DMS53 treated with DMSO at 0.1 percent for 48 hours (cell line): ENCODE results near the gene THSD4.

Experiments used
- DNase-seq: peaks from one replicate; lab custom pipeline; 2025; ENCODE audit not compliant: unreplicated experiment; lab: John Stamatoyannopoulos, UW

THSD4 gene

DNA sequence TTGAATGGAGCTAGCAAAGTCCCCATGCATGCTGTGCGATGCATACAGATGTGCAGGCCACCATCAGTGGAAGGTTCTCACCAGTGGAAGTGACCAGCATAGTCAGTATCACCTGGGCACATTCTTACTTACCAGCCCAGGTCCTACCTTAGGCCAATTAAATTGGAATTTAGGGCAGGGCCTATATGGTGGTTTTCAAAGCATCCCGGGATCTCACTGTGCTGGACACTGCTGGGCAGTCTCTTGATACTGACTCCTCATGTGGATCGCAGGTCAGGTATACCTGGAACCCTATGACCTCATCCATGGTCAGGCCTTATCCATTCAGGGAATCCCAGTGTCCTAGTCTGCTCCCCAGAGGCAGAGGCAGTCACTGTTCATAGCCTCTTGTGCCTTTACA lies 358.5 kb downstream of the THSD4 start:
- no peak for DNase-seq

DNA sequence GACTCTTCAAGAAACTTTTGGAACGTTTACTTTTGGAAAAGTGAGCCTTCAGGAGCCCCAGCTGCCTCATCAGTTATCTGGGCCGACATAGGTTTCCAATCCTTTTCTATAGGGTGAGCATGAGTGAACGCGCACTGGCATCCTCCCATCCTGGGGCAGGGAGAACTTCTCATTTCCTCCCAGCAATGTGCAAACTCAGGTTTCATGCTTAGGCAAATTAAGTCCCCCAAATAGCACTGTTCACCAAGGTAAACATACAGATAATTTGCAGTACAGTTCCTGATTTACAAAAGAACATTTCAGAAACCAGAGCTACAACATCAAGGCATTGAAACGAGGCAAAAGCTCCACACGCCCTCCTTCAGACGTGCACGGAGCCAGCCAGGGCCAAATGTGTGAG lies 361.6 kb downstream of the THSD4 start:
- DNase-seq = no peak

DNA sequence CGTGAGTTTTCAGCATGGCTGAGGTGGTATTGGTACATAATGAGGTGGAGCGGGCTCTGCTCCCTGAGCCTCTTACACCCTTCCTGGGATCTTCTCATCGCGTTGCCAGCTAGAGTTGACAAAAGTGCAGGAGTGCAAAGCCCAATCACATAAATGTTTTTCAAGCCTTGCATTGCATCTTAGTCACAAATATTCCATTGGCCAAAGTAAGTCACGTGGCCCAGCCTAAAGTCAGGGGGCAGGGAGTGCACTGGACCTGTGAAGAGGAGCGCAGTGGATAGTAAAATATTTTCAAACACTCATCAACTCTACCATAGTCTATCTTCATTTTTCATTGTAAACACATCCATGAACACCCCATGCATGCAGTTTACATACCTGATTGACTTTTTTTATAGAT lies 365.3 kb downstream of the THSD4 start:
- no peak for DNase-seq

DNA sequence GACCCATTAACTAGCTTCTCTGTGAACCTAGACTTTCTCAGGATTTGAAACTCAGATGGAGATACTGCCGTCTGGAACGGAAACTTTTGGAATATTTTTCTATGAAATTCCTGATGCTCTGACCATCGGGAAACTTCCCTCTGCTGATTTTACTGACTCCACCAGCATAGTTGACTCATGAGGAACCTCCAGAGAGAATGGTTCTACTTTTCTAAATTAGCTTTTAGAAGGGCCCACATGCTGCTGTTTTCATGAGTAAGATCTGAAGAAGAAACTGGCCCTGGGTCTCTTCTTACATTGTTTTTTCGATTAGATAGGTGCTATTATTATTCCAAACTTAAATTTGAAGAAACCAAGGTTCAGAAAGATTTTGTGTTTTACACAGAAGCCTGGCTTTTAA lies 368.8 kb downstream of the THSD4 start:
- no peak for DNase-seq

DNA sequence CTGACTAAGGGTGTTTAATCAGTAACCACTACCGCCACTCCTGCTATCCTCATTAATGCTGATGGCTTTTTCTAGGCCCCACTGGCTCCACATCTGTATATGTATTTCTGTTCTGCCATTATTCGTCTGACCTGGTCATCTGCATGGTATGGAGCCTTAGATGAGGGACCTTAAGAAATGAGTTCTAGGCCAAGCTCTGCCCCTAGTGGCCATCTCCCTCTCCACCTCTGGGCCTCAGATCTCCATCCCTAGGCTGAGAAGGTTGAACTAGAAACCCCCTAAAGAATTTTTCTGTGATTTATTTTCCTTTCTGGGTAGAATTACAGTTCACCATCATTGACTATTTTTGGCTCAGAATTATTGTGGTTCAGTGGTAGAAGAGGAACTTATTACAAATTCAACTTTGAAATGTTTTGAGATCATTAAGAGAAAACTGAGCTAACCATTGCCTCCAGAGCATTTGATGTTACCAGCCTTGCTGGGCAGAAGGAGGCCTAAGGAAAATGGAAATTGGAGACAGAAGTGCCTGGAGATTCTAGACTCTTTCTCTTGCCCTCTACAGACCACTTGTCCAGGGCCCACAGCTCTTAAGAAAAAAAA lies 369.9 kb downstream of the THSD4 start:
- no peak for DNase-seq

DNA sequence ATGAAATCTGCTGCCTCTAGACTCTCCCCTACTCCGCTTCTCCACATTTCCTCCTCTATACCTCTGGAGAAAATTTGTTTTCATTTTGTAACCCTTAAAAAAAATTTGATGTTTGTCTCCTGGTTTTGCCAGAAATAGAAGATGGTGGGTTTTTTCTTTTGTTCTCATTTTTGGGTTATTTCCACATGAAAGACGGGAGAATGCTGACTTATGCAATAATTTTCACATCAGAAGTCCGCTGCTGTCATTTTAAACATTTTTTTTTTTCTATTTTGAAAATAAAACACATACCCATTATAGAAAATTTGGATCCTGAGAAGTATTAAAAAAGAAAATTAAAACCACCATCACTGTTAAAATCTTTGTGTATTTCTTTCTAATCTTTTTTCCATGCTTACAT lies 374.3 kb downstream of the THSD4 start:
- DNase-seq = no peak

DNA sequence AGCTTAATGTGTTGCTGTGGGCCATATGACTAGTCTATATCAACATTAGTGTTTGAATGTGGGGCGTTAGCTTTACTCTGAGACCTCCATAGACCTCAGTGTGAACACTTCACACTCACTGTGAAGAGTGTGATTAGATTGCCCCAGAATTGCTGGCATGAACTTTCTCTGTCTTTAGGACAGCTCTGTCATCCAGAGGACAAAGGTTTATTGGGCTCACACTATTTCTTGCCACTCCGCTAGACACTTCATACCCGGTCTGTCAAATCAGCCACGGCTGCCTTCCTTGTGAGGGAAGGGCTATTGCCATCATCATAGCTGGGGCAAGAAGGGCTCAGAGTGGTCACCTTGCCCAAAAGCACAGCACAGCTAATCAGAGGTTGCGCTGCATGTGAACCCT lies 378.3 kb downstream of the THSD4 start:
- no peak for DNase-seq

DNA sequence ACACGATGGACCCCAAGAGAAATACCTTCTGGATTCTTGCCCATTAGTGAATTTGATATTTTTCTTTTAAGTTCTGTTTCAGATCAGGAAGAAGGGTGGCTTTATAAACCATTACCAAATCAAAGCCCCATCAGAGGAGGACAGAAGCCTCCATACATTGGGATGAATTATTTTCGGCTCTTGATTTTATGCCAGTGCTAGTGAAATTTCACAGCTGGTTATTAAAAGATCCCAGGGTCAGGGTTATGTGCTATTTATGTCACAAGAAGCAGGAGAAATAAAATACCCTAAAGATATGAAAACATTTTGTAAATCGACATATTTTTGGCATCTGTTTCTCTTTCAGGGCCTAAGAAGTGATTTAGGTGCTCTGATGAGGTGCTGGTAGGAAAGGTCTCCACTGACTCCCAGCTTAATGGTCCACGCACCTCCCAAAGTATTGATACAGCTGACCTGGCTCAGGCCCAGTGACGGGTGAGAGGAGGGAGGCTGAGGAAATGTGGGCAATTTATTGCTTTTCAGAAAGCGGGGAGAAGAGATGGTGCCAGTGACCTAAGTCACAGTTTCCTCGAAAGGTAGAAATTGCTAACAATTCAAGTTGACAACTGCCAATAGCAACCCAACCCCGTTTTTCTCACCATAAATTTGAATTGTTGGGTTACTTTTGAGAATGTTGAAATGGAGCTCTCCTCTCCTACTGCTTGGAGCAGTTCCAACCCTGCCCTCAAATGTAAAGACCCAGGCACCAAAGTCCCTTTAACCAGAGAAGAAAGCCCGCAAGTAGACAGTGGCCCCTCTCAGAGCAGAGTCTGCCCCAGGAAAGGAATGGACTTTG lies 379.5 kb downstream of the THSD4 start:
- DNase-seq = no peak

DNA sequence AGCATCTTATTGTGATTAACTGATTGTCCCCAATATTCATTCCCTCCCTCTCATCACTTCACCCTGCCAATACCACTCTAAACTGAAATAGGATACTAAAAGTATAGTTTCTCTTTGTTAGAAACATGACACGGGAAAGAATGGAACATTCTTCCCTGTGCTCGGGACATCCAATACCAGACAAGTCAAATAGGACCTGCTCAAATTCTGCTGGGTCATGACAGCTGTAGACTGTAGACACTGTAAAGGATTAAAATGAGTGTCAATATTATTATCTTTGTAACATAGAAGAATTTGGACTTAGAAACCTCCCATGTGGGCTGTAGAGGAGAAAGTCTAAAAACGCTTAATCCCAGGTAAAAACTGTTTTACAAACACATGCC lies 380.1 kb downstream of the THSD4 start:
- DNase-seq = no peak

DNA sequence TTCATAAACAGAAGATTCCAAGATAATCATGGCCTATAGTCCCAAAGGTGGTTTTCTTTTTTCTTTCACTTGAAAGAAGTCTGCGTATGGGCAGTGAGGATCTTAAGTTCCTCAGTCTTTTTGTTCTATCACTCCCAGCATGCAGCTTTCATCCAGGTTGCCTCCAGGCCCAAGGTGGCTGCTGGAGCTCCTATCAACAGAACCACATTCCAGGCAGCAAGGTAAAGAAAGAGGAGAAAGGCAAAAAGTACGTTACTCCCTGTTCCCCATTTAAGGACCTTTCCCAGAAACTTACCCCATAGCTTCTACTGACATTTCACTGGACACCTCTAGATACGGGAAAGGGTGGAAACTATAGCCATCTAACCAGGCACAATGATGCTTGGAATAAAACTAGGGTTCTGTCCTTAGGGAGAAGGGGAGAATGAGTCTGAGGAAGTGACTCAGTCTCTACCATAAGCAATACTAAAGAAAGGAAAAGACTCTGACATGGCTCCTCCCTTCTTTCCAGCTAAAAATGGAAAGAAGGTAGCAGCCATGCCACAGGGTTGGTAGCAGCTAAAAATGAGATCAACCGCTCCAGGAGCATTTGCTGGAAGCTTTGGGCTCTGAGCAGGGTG lies 381.2 kb downstream of the THSD4 start:
- DNase-seq = no peak

DNA sequence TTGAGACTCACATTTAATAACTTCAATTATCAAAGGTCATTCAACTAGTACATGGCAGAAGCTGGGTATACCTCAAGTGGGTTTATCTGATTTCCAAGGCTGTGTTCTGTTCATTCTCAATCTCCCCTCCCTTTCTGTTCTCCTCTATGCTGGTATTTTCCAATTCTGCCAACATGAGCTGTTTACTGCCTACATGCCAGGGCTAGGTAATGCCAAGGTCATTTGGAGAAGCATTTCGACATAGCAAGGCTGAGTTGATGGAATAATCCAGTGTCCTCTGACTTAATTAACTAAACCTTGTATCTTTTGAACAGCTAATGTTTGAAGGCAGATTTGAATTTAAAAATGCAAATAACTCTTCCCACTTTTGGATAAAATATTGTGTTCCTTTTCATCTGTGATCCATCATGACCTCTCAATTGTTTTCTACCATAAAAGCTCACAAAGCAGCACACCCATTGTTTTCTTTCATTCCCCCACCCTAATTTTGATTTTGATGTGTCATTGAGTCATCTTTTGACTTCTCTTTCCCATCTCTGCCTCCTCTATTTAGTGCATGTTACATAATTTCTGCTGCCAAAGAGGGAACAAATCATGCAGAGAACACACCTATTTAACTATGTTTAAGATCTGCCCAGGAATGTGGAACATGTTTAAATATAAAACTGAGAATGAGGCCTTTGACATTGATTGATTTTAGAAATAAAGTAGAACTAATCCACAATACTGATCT lies 386.2 kb downstream of the THSD4 start:
- no peak for DNase-seq

DNA sequence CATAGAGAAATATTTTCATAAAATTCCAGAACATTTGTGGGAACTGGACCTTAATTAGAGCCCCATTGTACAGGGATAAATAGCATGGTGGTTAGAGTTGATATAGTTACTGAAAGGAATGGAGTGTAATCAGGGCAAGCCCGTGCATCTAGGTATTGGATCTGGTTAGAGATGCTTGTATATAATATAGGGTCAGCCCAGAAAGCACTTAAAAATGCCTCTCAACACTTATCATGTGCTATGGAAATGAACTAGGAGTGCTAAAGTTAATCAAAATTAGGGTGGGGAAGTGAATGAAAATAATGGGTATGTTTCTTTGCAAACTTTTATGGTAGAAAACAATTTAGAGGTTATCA lies 386.8 kb downstream of the THSD4 start:
- DNase-seq = no peak

DNA sequence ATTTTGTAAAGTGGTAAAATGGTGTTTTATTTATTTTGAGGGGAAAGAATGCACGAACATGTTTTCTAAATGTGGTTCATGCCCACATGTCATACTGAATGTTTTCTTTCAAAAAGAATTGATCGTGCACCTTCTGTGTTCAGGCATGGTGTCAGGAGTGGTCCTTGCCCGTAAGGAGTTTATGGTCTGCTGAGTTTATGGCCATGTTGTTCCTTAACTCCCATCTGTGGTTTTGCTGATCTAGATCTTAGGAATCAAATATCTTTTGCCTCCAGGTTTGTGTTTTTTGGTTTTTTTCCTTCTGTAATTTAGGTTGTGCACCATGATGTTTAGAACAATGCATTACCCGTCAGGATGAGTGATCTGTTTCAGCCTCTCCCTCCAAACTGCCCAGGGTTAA lies 390.7 kb downstream of the THSD4 start:
- DNase-seq = no peak

DNA sequence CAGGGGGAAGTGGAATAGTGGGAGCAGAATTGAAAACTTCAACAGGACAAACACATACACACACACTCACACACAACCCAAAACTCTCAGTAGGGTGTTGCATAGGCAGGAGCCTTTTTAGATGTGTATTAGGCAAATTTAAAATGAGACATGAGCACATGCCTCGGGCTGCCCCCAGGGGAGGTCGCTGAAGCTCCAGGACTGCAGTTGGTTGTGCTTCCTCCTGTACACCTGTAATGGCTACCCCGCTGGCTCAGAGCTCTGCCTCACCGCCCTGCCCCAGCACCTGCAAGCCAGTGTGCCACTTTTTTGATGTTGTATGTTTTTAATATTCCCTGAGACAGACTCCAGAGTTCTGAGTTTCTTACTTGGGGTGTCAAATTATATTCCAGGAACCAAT lies 391.7 kb downstream of the THSD4 start:
- DNase-seq = no peak

DNA sequence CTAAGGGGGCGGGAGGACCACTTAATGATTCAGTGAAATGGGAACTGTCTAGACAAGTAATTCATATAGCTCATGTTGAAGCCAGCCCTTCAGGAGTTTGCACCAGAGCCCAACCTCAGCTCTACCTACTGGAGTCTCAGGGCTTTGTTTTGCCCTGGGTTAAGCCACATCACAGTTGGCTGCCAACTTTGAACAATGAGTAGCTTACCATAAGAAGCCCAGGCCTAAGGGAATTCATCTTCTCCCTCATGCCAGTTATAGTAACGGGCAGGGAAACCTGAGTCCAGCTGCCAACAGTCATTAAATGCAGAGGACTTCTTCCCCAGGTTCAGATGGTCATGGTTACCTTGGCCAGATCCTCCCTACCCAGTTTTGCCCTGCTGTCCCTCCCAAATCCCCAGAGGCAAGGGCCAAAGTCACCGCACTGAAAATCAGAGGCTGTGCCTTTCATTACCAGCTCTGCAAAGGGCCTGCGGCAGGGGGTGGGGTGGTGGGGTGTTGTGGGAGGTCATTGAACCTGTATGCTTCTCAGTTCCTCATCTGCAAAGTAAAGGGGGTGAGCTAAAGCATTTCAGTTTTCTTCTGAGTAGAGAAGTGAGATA lies 392.9 kb downstream of the THSD4 start:
- DNase-seq = no peak

DNA sequence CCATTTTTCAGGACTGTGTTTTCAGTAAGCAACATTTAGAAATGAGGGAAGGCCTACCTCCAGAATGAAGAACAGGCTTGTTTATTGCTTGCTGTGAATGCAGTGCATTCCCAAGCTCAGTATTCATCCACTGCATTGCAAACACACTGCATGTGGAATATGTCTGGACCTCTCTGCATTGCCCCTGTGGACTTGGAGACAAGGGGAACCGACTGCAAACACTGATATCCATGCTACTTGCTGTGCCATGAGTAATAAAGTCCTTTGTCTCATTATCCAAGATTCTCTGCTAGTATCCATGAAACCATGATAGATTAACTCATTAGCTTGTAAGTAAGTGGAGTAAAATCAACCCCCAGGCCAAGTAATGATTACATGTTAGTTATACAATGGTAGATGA lies 393.9 kb downstream of the THSD4 start:
- DNase-seq = no peak

DNA sequence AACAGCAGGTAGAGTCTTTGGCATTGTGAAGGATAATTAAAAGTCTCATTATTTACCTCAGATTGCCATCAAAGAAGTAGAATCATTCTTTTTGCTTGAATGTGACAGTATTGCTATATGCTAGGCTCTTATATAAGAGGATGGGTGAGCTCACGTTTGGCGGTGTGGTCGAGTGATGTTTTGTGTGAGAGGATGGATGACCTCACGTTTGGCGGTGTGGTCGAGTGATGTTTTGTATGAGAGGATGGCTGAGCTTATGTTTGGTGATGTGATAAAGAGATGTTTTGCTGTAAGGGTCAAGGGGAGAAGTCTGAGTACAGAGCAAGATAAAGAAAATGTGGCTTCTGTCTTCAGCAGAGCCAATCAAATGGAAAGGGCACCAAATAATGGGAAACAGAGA lies 395.5 kb downstream of the THSD4 start:
- no peak for DNase-seq

DNA sequence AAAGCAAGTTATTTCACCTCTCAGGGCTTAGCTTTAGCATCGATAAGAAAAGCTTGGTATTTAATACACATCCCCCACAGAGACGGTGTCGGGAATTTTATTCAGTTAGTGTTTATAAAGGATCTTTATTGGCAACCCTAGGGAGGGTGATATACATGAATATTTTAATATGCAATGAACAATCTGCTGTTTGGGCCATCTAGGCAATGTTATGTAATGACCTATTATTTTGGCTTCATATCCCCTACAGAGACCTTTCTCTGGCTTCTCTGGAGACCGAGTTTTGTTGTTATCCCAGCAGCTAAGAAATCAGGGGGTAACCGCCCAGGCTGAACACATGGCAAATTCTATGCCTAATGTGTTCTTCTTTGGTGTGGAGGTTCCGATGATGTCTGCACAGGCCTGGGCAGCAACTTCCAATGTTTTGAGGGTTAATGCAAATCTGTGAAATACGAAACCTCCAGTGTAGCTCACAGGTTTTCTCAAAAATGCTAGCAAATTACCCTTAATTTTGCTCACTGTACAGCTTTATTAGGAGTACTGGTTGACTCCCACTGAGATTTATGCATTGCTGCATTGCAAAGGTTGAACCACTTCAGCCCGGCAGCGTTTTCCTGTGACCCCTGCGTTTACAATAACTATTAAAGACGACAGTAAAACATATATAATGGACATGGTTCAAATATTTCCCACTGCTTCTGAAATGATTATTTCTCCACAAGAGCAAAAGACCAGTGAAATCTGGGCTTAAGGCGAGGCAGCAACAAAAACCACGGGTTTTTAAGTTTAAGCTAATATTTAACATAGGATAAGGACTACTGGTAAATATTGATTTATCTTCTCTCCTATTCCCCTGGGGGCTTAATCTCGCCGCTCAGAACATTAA lies 396.8 kb downstream of the THSD4 start:
- peak; percentile 61 for DNase-seq

DNA sequence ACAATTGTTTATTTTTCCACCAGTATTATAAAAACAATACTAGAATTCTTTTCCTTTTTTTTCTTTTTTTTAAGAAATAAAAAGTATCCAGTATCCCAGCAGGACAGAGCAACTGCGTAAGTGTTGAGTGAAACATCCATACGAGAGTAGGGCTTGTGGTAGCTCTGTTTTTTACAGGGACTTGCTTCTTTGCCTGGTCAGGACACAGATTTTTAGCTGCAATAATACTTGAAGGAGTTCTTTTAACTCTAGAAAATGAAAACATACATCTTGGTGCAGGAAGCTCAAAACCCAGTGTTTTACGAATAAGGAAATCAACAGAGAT lies 397.4 kb downstream of the THSD4 start:
- DNase-seq = no peak

DNA sequence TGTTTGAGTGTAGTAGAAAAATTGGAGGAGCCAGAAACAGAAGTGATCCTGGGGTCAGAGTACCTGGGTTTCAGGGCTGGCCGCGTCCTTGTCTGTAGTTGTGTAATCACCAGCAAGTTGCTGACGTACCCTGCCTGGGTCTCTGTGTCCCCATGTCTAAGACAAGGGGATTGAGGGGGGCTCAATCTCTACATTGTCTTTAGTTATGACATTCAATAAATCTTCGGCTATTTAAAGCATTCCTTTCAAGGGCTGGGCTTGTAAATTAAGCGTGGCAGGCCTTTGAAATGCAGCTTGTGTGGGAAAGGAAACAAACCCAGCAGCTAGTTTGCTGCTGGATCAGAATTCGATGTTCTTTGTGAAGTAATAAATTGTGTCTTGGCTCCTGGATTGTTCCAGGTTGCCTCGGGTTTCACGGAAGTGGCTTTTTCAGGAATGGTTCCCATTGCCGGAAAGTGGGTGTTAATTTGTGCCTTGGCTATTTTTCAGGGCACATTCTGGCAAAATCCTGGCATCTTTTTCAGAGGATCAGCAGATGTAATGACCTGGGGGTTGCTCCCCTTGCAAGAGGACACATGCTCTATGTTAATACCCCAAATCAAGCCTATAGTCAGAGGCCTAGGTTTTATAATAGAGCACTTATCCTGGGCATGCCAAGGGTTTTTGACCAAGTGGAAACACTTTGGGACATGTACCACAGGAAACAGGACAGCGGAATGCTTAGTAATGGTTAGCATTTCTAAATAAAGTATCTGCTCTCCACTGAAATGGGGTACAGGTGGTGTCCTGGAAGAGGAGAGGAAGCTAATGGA lies 400.3 kb downstream of the THSD4 start:
- DNase-seq = no peak
